ENCODE measurements around the gene OGA.

OGA gene

GRCh38 chr10:101818119-101818871 lies at the start of gene OGA:
OGA (minus strand) TSS chr10:101818444; CDS start chr10:101818022, 422 bp downstream.
- DNase-seq = peak; percentile 99

- DNase-seq = no peak
Measured at GRCh38 chr10:101867931-101868330, 49.7 kb upstream of the OGA start.

- no peak for DNase-seq
Measured at GRCh38 chr10:101859530-101859929, 41.3 kb upstream of the OGA start.

GRCh38 chr10:101858723-101859500 lies 40.7 kb upstream of the OGA start:
- no peak for DNase-seq

GRCh38 chr10:101857802-101858476 lies 39.7 kb upstream of the OGA start:
- no peak for DNase-seq

- DNase-seq = no peak
Measured at GRCh38 chr10:101856626-101857025, 38.4 kb upstream of the OGA start.

GRCh38 chr10:101851411-101852116 lies 33.3 kb upstream of the OGA start:
- no peak for DNase-seq

GRCh38 chr10:101850749-101851148 lies 32.5 kb upstream of the OGA start:
- no peak for DNase-seq

GRCh38 chr10:101848894-101849351 lies 30.7 kb upstream of the OGA start:
- no peak for DNase-seq

GRCh38 chr10:101848408-101848807 lies 30.2 kb upstream of the OGA start:
- no peak for DNase-seq

- no peak for DNase-seq
Measured at GRCh38 chr10:101845893-101846292, 27.6 kb upstream of the OGA start.

- DNase-seq = no peak
Measured at GRCh38 chr10:101843032-101844021, 25.1 kb upstream of the OGA start, which contains the start of gene KCNIP2. KCNIP2 (minus strand) TSS chr10:101843800; CDS start chr10:101843568, 232 bp downstream.

- DNase-seq = no peak
Measured at GRCh38 chr10:101841826-101842225, 23.6 kb upstream of the OGA start.

GRCh38 chr10:101840741-101841453 lies 22.7 kb upstream of the OGA start:
- DNase-seq = peak; percentile 69

- DNase-seq = no peak
Measured at GRCh38 chr10:101840102-101840684, 21.9 kb upstream of the OGA start.

GRCh38 chr10:101839416-101840063 lies 21.3 kb upstream of the OGA start:
- no peak for DNase-seq

- no peak for DNase-seq
Measured at GRCh38 chr10:101839002-101839401, 20.8 kb upstream of the OGA start.

GRCh38 chr10:101838416-101838970 lies 20.2 kb upstream of the OGA start:
- no peak for DNase-seq

- no peak for DNase-seq
Measured at GRCh38 chr10:101837748-101838147, 19.5 kb upstream of the OGA start.

- no peak for DNase-seq
Measured at GRCh38 chr10:101835362-101835761, 17.1 kb upstream of the OGA start.

All from amniotic stem cell (primary cell).